HG03025 (cell line): Measurements from ENCODE around the gene PRR36.

Source experiments
- ATAC-seq: cut with Tn5 transposase; IDR thresholded peaks from one replicate; pipeline ENCODE4 v1.9.1; 2021; ENCODE audit warnings: mild to moderate bottlenecking, moderate library complexity; ENCODE audit not compliant: unreplicated experiment, low FRiP score

Gene PRR36

DNA sequence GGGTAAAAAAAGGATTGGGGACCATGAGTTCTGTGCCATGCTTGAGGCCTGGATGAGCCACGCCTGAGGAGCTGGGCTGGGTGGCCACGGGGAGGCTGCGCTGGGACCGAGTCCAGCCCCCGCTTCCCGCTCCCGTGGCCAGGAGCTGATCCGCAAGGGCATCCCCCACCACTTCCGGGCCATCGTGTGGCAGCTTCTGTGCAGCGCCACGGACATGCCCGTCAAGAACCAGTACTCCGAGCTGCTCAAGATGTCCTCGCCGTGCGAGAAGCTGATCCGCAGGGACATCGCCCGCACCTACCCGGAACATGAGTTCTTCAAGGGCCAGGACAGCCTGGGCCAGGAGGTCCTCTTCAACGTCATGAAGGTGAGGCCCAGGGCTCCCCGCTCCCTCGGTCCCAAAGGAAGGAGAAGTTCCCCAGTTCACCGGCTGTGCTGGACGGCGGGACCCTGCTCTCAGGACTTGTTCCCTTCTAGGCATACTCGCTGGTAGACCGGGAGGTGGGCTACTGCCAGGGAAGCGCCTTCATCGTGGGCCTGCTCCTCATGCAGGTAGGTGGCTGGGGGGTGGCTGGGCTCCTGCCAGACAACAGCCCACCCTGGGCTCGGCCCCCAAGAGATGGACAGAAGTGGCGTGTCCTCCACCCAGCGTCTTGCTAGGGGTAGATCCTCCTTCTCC, 25.3 kb downstream of the PRR36 start:
- no peak for ATAC-seq

DNA sequence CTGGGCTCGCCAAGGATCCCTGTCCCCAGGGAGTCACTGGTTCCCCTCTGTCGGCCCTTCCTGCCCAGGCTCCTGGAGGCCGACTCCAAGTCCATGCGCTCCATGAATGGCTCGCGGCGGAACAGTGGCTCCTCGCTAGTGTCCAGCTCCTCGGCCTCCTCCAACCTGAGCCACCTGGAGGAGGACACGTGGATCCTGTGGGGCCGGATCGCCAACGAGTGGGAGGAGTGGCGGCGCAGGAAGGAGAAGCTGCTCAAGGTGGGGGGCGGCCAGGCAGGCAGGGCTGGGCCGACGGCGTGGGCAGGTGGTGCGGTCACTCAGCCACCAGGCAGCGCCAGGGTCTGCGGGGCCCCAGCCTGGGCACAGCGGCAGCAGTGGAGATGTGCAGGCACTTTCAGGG, 26.5 kb downstream of the PRR36 start:
- ATAC-seq, result no peak

DNA sequence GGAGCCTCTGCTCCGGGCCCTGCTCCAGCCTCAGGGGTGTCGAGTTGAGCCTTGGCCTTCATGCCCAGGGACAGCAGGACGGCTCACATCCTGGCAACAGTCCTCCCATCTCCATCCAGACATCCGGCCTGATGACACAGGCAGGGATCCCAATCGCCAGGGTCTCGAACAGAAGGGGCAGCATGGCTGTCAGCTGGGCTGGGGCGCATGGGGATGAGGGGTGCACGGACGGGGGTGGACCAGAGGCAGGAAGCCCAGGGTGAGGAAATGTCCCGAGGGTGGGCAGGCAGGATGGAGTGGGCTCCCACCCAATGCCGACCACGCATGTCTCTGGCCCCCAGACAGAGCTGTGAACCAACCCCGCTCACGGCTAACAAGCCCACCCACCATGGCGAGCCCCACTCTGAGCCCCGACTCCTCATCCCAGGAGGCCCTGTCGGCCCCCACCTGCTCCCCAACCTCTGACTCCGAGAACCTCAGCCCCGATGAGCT, 28.0 kb downstream of the PRR36 start:
- no peak for ATAC-seq

DNA sequence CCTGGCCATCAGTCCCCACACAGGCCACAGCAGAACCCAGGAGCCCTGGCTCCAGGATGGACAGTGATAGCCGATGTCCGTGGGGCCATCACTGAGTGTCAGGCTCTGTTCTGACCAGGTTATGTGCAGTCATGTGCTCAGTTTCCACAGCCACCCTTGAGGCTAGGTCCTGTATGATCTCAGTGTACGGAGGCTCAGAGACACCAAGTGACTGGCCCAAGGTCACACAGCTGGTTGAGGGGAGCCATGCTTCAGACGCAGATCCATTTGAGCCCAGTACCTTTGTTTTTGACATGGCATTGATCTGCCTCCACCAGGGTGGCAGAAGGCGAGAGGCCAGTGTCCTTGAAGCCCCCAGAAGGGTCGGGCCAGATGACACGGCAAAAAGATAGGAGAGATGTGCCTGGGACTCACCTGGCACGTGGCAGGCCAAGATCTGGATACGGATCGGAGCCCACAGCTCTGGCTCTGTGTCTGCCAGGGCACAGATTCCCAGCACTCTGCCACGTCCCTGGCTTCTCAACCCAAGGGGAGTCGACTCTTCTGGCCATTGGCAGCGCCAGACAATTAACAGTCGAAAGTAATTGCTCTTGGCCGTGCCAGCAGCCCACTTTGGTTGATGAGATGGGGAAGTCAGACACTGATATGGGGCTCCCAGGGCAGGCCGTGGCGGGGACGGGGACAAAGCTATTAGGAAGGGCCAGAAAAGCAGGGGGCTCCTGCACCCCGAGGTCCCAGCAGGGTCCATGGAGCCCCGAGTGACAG, 28.6 kb downstream of the PRR36 start:
- ATAC-seq, result no peak

DNA sequence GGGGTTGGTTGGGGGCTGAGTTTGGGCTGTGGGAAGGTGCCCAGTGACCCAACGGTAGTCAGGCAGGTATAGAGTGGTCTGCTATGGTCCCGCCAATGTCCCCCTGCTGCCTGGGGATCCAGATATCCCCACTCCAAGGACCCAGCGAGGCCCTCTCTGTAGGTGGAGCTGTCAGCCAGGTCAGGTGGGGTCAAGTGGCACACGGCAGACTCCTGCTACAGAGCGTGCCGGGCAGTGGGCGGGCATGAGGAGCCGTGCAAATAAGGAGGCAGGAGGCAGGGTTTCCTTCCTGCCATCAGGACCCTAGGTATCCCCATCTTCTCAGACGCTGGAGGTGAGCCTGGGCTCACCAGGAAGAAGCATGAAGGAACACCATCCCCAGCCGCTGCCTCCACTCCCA, 29.2 kb downstream of the PRR36 start:
- ATAC-seq, result no peak

DNA sequence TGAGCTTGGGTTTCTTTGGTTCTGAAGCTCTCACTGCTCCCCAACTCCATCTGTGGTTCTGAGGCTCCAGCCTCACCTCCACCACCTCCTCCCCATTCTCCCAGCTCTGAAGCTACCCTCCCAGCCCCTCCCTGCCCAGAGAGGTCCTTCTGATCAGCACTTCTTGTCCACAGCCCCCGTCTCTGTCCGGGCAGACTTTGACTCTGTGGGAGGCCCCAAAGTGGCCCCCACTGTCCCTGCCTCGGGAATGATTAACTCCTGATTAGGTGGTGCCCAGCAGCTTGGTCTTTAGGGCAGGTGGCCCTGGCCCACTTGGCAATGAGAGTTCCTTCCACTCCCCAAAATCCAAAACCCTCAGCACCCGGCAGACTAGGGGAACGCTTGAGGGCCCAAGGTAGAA, 29.8 kb downstream of the PRR36 start:
- no peak for ATAC-seq

DNA sequence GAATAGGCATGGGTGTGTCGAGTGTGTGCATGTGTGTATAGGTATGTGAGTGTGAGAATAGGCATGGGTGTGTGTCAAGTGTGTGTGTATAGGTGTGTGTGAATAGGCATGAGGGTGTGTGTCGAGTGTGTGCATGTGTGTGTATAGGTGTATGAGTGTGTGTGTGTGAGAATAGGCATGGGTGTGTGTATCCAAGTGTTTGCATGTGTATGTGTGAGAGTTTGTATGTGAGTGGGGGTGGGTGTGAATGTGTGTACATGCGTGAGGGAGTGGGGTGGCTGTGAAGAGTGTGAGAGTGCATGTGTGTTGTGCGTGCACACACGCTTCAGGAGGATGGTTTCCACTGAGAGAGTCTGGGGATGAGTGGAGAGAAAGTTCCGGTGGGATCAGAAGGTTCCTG, 30.7 kb downstream of the PRR36 start:
- ATAC-seq, result no peak

DNA sequence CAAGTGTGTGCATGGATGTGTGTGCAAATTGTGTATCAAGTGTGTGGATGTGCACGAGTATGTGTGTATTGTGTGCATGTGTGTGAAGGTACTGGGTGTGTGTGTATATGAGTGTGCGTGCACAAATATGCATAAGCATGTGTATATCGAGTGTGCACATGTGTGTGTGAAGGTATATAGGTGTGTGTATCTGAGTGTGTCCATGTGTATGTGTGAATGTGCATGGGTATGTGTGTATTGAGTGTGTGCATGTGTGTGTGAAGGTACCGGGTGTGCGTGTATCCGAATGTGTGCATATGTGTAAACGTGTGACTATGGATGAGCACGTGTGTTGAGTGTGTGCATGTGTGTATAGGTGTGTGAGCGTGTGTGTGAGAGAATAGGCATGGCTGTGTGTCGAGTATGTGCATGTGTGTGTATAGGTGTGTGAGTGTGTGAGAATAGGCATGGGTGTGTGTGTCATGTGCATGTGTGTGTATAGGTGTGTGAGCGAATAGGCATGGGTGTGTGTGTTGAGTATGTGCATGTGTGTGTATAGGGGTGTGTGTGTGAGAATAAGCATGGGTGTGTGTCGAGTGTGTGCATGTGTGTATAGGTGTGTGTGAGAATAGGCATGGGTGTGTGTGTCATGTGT, 31.4 kb downstream of the PRR36 start:
- ATAC-seq, result no peak

DNA sequence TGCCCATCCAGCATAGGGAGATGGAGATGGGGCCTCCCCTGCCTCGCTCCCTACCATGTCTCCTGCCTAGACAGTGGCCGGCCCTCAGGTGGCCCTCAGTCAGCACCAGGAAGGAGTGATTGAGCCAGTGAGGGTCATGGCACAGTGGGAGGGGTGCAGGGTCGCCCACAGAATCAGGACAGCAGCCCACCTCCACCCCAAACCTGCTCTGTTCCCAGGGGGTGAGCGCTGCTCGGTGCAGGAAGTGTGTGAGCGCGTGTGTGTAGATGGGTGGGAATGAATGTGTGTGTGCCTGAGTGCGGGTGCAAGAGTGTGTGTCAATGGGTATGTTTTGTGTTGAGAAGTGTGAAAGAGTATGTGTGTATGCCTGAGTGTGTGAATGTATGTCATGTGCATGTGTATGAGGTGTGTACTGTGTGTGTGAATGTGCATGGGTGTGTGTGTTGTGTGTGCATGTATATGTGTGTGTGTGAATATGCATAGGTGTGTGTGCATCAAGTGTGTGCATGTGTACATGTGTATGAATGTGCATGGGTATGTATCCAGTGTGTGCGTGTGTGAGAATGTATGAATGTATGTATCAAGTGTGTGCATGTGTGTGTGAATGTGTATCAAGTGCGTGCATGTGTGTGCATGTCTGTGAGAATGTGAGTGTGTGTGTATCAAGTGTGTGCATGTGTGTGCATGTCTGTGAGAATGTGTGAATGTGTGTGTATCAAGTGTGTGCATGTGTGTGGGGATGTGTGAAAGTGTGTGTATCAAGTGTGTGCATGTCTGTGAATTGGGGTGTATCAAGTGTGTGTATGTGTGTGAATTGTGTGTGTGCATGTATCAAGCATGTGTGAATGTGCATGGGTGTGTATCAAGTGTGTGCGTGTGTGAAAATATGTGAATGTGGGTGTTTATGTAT, 32.2 kb downstream of the PRR36 start:
- no peak for ATAC-seq

DNA sequence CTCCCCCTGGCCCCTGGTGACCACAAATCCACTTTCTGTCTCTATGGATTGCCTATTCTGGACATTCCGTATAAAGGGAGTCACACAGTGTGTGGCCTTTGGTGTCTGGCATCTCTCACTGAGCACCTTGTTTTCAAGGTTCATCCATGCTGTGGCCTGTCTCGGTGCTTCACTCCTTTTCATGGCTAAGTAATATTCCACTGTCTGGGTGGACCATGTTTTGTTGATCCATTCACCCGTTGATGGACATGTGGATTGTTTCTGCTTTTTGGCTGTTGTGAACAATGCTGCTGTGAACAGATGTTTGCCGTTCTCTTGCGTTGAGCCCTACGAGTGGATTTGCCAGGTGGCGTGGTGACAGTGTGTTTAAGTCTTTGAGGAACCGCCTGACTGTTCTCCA, 33.6 kb downstream of the PRR36 start:
- ATAC-seq, result no peak

DNA sequence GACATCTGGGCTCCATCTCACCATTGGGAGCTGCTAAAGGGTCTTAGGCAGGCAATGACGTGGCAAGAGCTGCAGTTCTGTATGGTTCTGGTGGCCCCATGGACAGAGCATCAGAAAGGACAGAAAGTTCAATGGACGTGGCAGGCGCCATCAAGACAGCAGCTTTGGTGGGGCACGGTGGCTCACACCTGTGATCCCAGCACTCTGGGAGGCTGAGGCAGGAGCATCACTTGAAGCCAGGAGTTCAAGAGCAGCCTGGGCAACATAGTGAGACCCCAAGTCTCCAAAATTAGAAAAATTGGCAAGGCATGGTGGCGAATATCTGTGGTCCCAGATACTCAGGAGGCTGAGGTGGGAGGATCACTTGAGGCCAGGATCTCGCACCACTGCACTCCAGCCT, 34.7 kb downstream of the PRR36 start:
- no peak for ATAC-seq

DNA sequence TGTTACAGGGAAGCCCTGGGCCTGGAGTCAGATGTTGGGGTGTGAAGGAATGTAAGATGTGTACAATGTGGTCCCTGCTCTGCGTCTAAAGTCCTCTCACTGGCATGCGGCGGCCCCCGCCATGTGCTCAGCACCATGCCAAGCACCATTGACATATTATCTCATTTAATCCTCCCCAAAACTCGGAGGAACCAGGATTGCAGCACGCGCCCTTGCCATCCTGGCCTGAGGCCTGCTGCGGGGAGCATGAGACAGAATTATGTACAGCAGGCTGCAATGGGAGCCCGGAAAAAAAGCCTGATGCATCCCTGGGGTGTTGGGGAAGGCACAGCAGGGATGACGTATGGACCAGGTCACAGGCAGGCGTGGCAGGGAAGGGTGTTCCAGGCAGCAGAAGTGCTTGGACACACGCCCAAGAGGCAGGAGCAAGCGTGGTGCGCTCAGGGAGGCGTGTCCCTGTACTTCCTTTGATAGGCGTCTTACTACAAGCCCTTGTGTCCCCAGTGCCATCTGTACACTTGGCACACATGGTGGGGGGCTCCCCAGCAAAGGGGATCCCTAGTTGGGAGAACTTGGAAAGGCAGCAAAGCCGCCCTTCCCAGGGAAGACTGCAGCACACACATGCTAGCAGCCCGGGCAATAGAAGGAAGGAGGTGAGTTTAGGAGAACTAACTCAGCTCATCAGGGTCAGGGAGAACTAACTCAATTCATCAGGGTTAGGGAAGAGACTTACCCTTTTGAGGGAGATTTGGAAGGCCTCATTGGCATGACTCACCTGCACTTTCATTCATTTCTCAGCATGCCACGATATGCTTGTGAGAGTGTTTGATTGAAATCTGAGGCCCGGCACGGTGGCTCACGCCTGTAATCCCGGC, 40.7 kb downstream of the PRR36 start:
- no peak for ATAC-seq

DNA sequence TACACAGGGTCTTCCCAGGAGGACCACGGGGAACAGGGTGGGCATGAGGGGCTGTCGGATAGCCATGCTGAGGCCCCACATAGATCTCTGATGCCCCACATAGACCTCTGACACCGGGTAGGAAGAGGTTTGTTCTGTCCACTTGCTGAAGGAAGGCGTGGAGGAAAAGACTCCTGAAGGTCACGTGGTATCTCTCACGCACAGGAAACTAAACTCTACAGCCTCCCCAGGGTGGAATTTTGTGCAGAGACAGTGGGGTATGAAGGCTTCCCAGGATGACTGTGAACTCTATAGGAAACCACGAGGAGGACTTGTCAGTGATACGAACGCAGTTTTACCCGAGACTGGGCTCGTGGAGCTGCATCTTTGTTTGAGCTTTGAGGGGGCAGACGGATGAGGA, 41.4 kb downstream of the PRR36 start:
- no peak for ATAC-seq

DNA sequence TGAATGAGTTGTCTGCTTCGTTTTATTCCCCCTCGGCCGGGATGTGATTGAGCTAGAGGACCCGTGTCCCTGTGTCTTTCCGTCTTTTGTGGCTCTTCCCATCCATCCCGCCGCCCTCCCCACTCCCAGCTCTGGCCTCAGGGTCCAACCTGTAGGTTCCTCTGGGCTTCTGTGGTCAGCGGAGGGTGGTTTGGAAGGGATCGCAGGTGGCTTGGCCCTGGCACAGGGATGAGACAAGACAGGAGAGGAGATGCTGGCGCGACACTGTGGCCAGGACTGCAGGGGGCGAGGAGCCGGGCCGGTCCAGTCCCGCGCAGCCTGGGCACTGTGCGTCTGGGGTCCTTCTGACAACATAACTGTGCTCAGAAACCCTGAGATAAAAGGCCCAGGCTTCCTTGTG, 42.2 kb downstream of the PRR36 start:
- no peak for ATAC-seq

DNA sequence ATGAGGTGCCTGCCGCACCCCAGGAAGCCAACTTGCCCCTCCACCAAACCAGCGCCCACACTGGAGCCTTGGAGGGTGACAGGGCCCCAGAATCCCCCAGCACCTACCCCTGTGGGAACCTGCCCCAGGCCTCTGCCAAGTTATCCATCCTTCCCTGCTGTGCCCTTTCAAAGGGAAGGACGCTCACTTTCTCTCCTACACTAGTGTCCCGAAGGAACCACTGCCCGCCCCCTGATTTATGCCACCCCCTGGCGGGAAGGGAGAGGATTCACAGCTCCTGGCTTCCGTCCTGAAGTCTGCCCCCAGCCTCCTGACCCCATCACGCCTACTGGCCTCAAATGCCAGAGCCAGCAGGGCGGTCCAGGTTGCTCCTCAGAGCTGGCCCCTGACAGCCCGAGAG, 42.7 kb downstream of the PRR36 start:
- no peak for ATAC-seq

DNA sequence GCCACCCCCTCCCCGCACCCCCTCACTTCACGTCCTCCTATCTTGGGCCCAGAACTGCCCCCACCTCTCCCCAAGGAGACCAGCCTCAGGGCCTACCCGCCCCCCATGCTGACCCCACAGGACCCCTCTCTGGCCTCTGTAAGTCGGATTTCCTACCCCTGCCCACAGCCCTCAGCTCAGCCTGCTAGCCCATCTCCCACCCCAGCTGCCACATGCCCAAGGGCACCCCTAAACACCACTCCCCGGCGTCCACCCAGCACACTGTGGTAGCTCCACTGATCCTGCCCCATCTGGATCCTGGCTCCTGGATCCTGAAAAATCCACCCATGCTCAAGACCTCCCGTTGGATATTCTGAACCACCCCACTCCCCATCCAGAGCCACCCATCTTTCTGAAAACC, 43.4 kb downstream of the PRR36 start:
- ATAC-seq, result no peak

DNA sequence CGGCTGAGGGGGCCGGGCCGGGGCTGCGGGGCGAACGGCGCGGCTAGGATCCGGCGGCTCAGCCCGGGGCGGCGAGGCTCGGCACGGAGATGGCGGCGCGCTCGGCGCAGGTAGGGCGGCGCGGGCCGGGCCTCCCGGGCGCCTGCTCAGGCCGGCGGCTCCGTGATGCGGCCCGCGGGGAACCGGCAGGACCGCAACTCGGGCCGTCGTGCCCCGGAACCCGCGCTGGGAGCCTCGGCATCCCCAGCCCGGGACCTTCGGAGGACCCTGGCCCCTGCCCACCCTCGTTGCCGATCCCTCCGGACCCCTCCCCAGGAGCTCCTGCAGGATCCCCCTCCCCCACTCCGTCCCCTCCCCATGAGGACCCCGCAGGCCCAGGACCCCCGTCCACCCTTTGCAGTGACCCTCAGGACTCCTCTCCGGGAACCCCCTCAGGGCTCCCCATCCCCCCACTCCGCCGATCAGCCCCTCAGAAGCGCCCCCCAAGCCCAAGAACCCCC, 43.9 kb downstream of the PRR36 start:
- no peak for ATAC-seq

DNA sequence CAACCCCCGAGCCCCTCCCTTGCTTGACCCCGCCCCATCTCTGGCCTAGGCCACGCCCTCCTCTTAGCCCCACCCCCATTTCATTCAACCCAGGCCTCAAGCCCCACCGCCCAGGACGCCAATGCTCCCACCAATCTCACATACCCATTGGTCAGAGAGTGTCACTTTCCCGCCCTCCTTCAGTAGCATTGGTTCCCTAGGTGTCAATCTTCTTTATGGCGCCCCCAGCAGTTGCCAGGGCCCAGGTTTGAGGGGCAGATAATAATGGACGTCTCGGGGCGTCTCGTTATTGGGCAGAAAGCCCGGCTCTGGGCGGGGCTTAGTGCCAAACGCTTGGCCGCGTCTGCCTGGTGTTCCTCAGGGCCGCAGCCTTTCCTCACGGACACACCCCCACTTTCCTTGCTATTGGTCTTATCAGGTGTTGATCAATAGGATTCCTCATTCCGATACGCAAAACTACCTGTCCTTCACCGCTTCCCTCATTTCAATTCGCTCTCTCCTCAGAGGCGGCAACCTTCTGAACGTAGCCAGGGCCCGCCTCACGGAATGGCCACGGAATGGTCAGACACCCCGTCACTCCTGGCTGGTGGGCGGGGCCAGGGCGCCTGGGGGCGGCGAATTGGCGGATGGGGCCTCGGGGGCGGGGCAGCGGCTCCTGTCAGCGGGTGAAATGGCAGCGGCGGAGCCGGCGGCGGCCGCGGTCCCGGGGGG, 44.5 kb downstream of the PRR36 start, which contains the start of gene EVI5L:
EVI5L (plus strand) TSS at position 658 of the 711 bp plus-strand sequence. CDS start 16,325 bp downstream, outside the sequence.
- ATAC-seq, result peak; percentile 80

DNA sequence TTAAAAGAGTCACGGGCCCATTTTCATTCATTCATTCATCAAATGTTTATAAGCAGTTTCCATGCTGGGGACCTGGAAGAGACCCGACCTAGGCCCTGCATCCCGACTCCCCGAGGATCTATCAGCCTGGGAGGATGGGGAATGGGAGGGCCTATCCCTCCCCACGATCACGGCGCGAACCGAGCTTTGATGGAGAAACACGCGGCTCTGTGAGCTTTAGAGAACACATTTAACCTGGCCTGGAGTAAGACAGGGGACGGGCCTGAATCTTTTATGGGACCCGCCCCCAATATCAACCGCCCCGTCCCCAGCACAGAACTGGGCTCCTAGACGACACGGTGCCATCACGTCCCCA, 45.0 kb downstream of the PRR36 start:
- no peak for ATAC-seq
